ENCODE results near the gene ZBTB12.
"Not testable (repeated sequence)": the region's sequence is repeated elsewhere in the genome, so short reads cannot be mapped to it uniquely, and the experiment has no call there.

The ZBTB12 gene

GRCh38 chr6:31869343-31869742 lies 32.5 kb downstream of the ZBTB12 start:
- TF ChIP-seq CTCF (IDR thresholded peaks at IDR 0.05; ENCODE audit: control insufficient read depth, extremely low read depth, insufficient read depth), result no peak
- H3K4me3 ChIP-seq (ENCODE audit: low read depth, low read length), result no peak overlapping the region
- DNase-seq (ENCODE audit: low read depth), result no peak

- DNase-seq (ENCODE audit: low read depth), result not testable (repeated sequence)
These were observed 33.3 kb downstream of the ZBTB12 start for GRCh38 chr6:31868658-31868971.

GRCh38 chr6:31865205-31866118 lies 36.4 kb downstream of the ZBTB12 start:
- no peak for TF ChIP-seq CTCF (IDR thresholded peaks at IDR 0.05; ENCODE audit: control insufficient read depth, extremely low read depth, insufficient read depth)
- H3K4me3 ChIP-seq (ENCODE audit: low read depth, low read length), result no peak overlapping the region
- DNase-seq (ENCODE audit: low read depth), result no peak

More at GRCh38 chr6:31868658-31868971, 33.3 kb downstream of the ZBTB12 start:
- not testable (repeated sequence) for H3K4me3 ChIP-seq (ENCODE audit: low read depth, low read length)

GRCh38 chr6:31864818-31865204 lies 37.1 kb downstream of the ZBTB12 start:
- no peak for TF ChIP-seq CTCF (IDR thresholded peaks at IDR 0.05; ENCODE audit: control insufficient read depth, extremely low read depth, insufficient read depth)
- no peak for DNase-seq (ENCODE audit: low read depth)
- no peak overlapping the region for H3K4me3 ChIP-seq (ENCODE audit: low read depth, low read length)

DNA sequence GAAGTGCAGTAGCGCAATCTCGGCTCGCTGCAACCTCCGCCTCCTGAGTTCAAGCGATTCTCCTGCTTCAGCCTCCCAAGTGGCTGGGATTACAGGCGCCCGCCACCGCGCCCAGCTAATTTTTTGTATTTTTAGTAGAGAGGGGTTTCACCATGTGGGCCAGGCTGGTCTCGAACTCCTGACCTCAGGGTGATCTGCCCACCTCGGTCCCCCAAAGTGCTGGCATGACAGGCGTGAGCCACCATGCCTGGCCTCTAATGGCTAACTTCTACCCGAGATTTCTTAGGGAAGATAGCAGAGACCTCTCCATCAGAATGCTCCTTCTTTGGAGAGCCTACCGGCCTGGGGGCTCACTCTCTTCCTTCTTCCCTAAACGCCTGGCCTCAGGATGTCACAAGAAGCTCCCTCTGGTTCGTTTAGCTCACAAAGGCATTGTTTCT lies 37.7 kb downstream of the ZBTB12 start:
- not testable (repeated sequence) for DNase-seq (ENCODE audit: low read depth); H3K4me3 ChIP-seq (ENCODE audit: low read depth, low read length)

GRCh38 chr6:31862344-31863235 lies 39.3 kb downstream of the ZBTB12 start, which contains the start of gene NEU1:
TSS of gene NEU1 (minus strand) at chr6:31862821. CDS start at chr6:31862776, 45 bp downstream.
- TF ChIP-seq CTCF (IDR thresholded peaks at IDR 0.05; ENCODE audit: control insufficient read depth, extremely low read depth, insufficient read depth), result no peak
- H3K4me3 ChIP-seq (ENCODE audit: low read depth, low read length), result peak within 1 kb of the TSS; percentile 58
- DNase-seq (ENCODE audit: low read depth), result peak; percentile 100

GRCh38 chr6:31861919-31862343 lies 40.0 kb downstream of the ZBTB12 start:
- TF ChIP-seq CTCF (IDR thresholded peaks at IDR 0.05; ENCODE audit: control insufficient read depth, extremely low read depth, insufficient read depth), result no peak
- peak overlapping the region; percentile 58 for H3K4me3 ChIP-seq (ENCODE audit: low read depth, low read length)
- DNase-seq (ENCODE audit: low read depth), result no peak
